GM18519 (cell line): ENCODE data around the gene CYP2W1.
"Not testable (repeated sequence)": the region's sequence is repeated elsewhere in the genome, so short reads cannot be mapped to it uniquely, and the experiment has no call there.

Source experiments
- ATAC-seq: cut with Tn5 transposase; IDR thresholded peaks from one replicate; pipeline ENCODE4 v1.9.1; 2021; ENCODE audit warnings: mild to moderate bottlenecking, moderate library complexity; ENCODE audit not compliant: unreplicated experiment, low FRiP score

The CYP2W1 gene

GRCh38 chr7:949021-949934, 33.7 kb upstream of the CYP2W1 start:
- ATAC-seq, result no peak

GRCh38 chr7:951881-952547, 31.0 kb upstream of the CYP2W1 start:
- no peak for ATAC-seq

- no peak for ATAC-seq
These were observed 30.2 kb upstream of the CYP2W1 start for GRCh38 chr7:952548-953441.

- no peak for ATAC-seq
These were observed 29.2 kb upstream of the CYP2W1 start for GRCh38 chr7:953547-954327.

GRCh38 chr7:954330-955238, 28.4 kb upstream of the CYP2W1 start, which contains the start of gene ADAP1:
TSS of gene ADAP1 (minus strand) at chr7:954680. CDS start at chr7:954477, 203 bp downstream.
- no peak for ATAC-seq

GRCh38 chr7:956031-956430, 26.9 kb upstream of the CYP2W1 start:
- ATAC-seq, result no peak

- ATAC-seq, result no peak
These were observed 25.4 kb upstream of the CYP2W1 start for GRCh38 chr7:957418-958220.

GRCh38 chr7:958221-959200, 24.5 kb upstream of the CYP2W1 start:
- ATAC-seq, result no peak

- no peak for ATAC-seq
These were observed 23.7 kb upstream of the CYP2W1 start for GRCh38 chr7:959271-959670.

GRCh38 chr7:959740-960139, 23.2 kb upstream of the CYP2W1 start:
- ATAC-seq, result not testable (repeated sequence)

GRCh38 chr7:960269-960871, 22.6 kb upstream of the CYP2W1 start:
- no peak for ATAC-seq

GRCh38 chr7:960972-961371, 22.0 kb upstream of the CYP2W1 start:
- ATAC-seq, result not testable (repeated sequence)

GRCh38 chr7:961546-962400, 21.2 kb upstream of the CYP2W1 start:
- no peak for ATAC-seq

- no peak for ATAC-seq
These were observed 20.4 kb upstream of the CYP2W1 start for GRCh38 chr7:962401-963081.
